Stimulated activated CD8-positive, alpha-beta memory T cell treated with anti-CD3 and anti-CD28 coated beads, Interleukin-12 subunit alpha, Interleukin-12 subunit beta, amount 100 ng/mL, for 1 hour (primary cell): ENCODE measurements around the gene ERFL.

ENCODE experiments used
- DNase-seq: peaks from one replicate; pipeline ENCODE4 v3.0.0-alpha.2; 2020; ENCODE audit warnings: low read depth

ERFL gene

GRCh38 chr19:41859618-41860418 lies 68.4 kb downstream of the ERFL start, which contains the start of gene RPS19:
Gene RPS19 (plus strand): TSS chr19:41860255. CDS start chr19:41860775, 520 bp downstream.
- peak; percentile 98 for DNase-seq

- DNase-seq, result no peak
Observed at GRCh38 chr19:41859213-41859617, 69.0 kb downstream of the ERFL start.
